WTC11 (cell line): ENCODE results near the gene POLD1. TPM values are rescaled to one million over a fixed set of nuclear protein-coding genes. Genes with fewer than 3 reads are reported as not detected.
"Not testable (repeated sequence)": the region's sequence is repeated elsewhere in the genome, so short reads cannot be mapped to it uniquely, and the experiment has no call there.

Source experiments
- ATAC-seq: fragments of 200-7000 bp; cut with Tn5 transposase; 2 replicates; pipeline ENCODE4 v1.10.0; 2021; ENCODE audit warnings: mild to moderate bottlenecking, moderate library complexity
- CTCF ChIA-PET: fragments of 300-600 bp; sonication (Branson Sonifier 250); formaldehyde crosslinking; loops from one replicate; lab custom pipeline; 2021; ENCODE audit warnings: antibody characterized with exemption; lab: Charles Lee
- POLR2A ChIA-PET: fragments of 350-600 bp; sonication (Branson Sonifier 250); formaldehyde crosslinking; loops from one replicate; lab custom pipeline; 2021; ENCODE audit warnings: antibody characterized with exemption; lab: Charles Lee
- DNase-seq: peaks from one replicate; pipeline ENCODE4 v3.0.0; 2021; ENCODE audit warnings: low spot score
- H3K27ac Mint-ChIP-seq: 2 replicates; pipeline ENCODE4 v1.8.0; 2021; ENCODE audit warnings: mixed read lengths
- H3K27me3 Mint-ChIP-seq: 2 replicates; pipeline ENCODE4 v1.8.0; 2021; ENCODE audit warnings: low read depth, mild to moderate bottlenecking, moderate library complexity, mixed read lengths
- H3K36me3 Mint-ChIP-seq: 2 replicates; pipeline ENCODE4 v1.8.0; 2021; ENCODE audit warnings: mixed read lengths
- H3K4me1 Mint-ChIP-seq: 2 replicates; pipeline ENCODE4 v1.8.0; 2022; ENCODE audit warnings: mixed read lengths
- H3K4me3 Mint-ChIP-seq: 2 replicates; pipeline ENCODE4 v1.8.0; 2021; ENCODE audit warnings: mild to moderate bottlenecking, moderate library complexity, mixed read lengths
- H3K9me3 Mint-ChIP-seq: 2 replicates; pipeline ENCODE4 v1.8.0; 2021; ENCODE audit warnings: mixed read lengths
- CBFB ChIP-seq: sonication (generic); formaldehyde crosslinking; IDR thresholded peaks from 2 replicates; pipeline ENCODE4 v1.8.1; 2022; ENCODE audit warnings: mild to moderate bottlenecking, low read depth, missing genetic modification reagents
- CTCF ChIP-seq: fragments of 200-600 bp; IDR thresholded peaks from 2 replicates; pipeline ENCODE4 v1.8.0; 2022; ENCODE audit warnings: antibody characterized with exemption
- FOXK1 ChIP-seq: sonication (generic); formaldehyde crosslinking; IDR thresholded peaks from 2 replicates; pipeline ENCODE4 v1.8.0; 2022; ENCODE audit warnings: mild to moderate bottlenecking, moderate library complexity, missing genetic modification reagents
- IRF2 ChIP-seq: sonication (generic); formaldehyde crosslinking; IDR thresholded peaks from 2 replicates; pipeline ENCODE4 v1.8.0; 2022; ENCODE audit warnings: low read depth, missing genetic modification reagents, borderline replicate concordance
- KAT7 ChIP-seq: sonication (generic); formaldehyde crosslinking; IDR thresholded peaks from 2 replicates; pipeline ENCODE4 v1.8.1; 2023; ENCODE audit warnings: missing genetic modification reagents, mild to moderate bottlenecking, borderline replicate concordance
- MLX ChIP-seq: sonication (generic); formaldehyde crosslinking; IDR thresholded peaks from 2 replicates; pipeline ENCODE4 v1.8.1; 2023; ENCODE audit warnings: mild to moderate bottlenecking, missing genetic modification reagents, moderate library complexity
- MXD4 ChIP-seq: fragments of 250-450 bp; sonication (Bioruptor Pico); IDR thresholded peaks from 2 replicates; pipeline ENCODE4 v1.8.0; 2021; ENCODE audit warnings: mild to moderate bottlenecking, moderate library complexity, borderline replicate concordance
- NFATC4 ChIP-seq: fragments of 250-450 bp; sonication (Bioruptor Pico); IDR thresholded peaks from 2 replicates; pipeline ENCODE4 v1.9.0; 2021; ENCODE audit warnings: mild to moderate bottlenecking
- NFE2L1 ChIP-seq: sonication (generic); formaldehyde crosslinking; IDR thresholded peaks from 2 replicates; pipeline ENCODE4 v1.8.1; 2023; ENCODE audit warnings: missing genetic modification reagents
- NR3C1 ChIP-seq: sonication (generic); formaldehyde crosslinking; conservative IDR thresholded peaks from 2 replicates; pipeline ENCODE4 v1.8.1; 2023; ENCODE audit warnings: low read depth, mild to moderate bottlenecking, missing genetic modification reagents
- TP53 ChIP-seq: sonication (generic); formaldehyde crosslinking; IDR thresholded peaks from 2 replicates; pipeline ENCODE4 v1.8.1; 2023; ENCODE audit warnings: mild to moderate bottlenecking, missing genetic modification reagents
- ZNF416 ChIP-seq: fragments of 250-450 bp; sonication (Bioruptor Pico); IDR thresholded peaks from 2 replicates; pipeline ENCODE4 v1.9.0; 2021; ENCODE audit warnings: mild to moderate bottlenecking, inconsistent platforms
- total RNA-seq: library from RNA; stranded (reverse); gene quantifications from 3 replicates; pipeline ENCODE4 v1.2.3, GENCODE V29; 2021
- TF ChIP-seq, protein P1 (sequence below): sonication (generic); formaldehyde crosslinking; IDR thresholded peaks from 2 replicates; pipeline ENCODE4 v1.8.1; 2022; ENCODE audit warnings: mild to moderate bottlenecking, moderate library complexity, missing genetic modification reagents
- TF ChIP-seq, protein P2 (sequence below): sonication (generic); formaldehyde crosslinking; IDR thresholded peaks from 2 replicates; pipeline ENCODE4 v1.8.1; 2023; ENCODE audit warnings: mild to moderate bottlenecking, missing genetic modification reagents
- TF ChIP-seq, protein P3 (sequence below): sonication (generic); formaldehyde crosslinking; IDR thresholded peaks from 2 replicates; pipeline ENCODE4 v1.8.0; 2023; ENCODE audit warnings: missing genetic modification reagents, mild to moderate bottlenecking, borderline replicate concordance
- TF ChIP-seq, protein P4 (sequence below): fragments of 250-450 bp; sonication (Bioruptor Pico); IDR thresholded peaks from 2 replicates; pipeline ENCODE4 v1.9.0; 2021; ENCODE audit warnings: mild to moderate bottlenecking

The POLD1 gene
- total RNA-seq, 1 experiment from 2014 or later: 163 TPM

GRCh38 chr19:50352242-50352641 is 31.9 kb upstream of the POLD1 start (continued):
- TF ChIP-seq NR3C1 (CRISPR knock-in tag) (no peak), MLX (CRISPR knock-in tag) (no peak), ZNF416 (CRISPR knock-in tag) (no peak)
- TF ChIP-seq, protein P1, sequence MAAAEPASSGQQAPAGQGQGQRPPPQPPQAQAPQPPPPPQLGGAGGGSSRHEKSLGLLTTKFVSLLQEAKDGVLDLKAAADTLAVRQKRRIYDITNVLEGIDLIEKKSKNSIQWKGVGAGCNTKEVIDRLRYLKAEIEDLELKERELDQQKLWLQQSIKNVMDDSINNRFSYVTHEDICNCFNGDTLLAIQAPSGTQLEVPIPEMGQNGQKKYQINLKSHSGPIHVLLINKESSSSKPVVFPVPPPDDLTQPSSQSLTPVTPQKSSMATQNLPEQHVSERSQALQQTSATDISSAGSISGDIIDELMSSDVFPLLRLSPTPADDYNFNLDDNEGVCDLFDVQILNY (CRISPR knock-in tag): no peak
- TF ChIP-seq, protein P2, sequence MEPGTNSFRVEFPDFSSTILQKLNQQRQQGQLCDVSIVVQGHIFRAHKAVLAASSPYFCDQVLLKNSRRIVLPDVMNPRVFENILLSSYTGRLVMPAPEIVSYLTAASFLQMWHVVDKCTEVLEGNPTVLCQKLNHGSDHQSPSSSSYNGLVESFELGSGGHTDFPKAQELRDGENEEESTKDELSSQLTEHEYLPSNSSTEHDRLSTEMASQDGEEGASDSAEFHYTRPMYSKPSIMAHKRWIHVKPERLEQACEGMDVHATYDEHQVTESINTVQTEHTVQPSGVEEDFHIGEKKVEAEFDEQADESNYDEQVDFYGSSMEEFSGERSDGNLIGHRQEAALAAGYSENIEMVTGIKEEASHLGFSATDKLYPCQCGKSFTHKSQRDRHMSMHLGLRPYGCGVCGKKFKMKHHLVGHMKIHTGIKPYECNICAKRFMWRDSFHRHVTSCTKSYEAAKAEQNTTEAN (CRISPR knock-in tag): no peak
- TF ChIP-seq, protein P3, sequence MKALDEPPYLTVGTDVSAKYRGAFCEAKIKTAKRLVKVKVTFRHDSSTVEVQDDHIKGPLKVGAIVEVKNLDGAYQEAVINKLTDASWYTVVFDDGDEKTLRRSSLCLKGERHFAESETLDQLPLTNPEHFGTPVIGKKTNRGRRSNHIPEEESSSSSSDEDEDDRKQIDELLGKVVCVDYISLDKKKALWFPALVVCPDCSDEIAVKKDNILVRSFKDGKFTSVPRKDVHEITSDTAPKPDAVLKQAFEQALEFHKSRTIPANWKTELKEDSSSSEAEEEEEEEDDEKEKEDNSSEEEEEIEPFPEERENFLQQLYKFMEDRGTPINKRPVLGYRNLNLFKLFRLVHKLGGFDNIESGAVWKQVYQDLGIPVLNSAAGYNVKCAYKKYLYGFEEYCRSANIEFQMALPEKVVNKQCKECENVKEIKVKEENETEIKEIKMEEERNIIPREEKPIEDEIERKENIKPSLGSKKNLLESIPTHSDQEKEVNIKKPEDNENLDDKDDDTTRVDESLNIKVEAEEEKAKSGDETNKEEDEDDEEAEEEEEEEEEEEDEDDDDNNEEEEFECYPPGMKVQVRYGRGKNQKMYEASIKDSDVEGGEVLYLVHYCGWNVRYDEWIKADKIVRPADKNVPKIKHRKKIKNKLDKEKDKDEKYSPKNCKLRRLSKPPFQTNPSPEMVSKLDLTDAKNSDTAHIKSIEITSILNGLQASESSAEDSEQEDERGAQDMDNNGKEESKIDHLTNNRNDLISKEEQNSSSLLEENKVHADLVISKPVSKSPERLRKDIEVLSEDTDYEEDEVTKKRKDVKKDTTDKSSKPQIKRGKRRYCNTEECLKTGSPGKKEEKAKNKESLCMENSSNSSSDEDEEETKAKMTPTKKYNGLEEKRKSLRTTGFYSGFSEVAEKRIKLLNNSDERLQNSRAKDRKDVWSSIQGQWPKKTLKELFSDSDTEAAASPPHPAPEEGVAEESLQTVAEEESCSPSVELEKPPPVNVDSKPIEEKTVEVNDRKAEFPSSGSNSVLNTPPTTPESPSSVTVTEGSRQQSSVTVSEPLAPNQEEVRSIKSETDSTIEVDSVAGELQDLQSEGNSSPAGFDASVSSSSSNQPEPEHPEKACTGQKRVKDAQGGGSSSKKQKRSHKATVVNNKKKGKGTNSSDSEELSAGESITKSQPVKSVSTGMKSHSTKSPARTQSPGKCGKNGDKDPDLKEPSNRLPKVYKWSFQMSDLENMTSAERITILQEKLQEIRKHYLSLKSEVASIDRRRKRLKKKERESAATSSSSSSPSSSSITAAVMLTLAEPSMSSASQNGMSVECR: no peak

DNA sequence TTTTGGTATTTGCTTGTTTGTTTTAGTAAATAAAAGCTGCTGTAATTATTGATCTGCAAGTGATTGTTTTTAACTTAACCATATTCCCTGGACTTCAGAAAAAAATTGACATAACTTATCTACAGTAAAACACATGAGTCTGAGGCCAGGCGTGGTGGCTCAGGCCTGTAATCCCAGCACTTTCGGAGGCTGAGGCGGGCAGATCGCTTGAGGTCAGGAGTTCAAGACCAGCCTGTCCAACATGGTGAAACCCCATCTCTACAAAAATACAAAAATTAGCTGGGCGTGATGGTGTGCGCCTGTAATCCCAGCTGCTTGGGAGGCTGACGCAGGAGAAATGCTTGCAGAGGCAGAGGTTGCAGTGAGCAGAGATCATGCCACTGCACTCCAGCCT is 30.7 kb upstream of the POLD1 start:
- DNase-seq, POLR2A ChIA-PET, H3K4me1 Mint-ChIP-seq, H3K27ac Mint-ChIP-seq, H3K36me3 Mint-ChIP-seq, H3K9me3 Mint-ChIP-seq, H3K27me3 Mint-ChIP-seq, H3K4me3 Mint-ChIP-seq, ATAC-seq: not testable (repeated sequence)
- CTCF ChIA-PET: interaction anchor here (0.9 kb wide), 1 partner anchor 133 kb away, joined by 3 read pairs; no protein-coding TSS in a partner anchor

DNA sequence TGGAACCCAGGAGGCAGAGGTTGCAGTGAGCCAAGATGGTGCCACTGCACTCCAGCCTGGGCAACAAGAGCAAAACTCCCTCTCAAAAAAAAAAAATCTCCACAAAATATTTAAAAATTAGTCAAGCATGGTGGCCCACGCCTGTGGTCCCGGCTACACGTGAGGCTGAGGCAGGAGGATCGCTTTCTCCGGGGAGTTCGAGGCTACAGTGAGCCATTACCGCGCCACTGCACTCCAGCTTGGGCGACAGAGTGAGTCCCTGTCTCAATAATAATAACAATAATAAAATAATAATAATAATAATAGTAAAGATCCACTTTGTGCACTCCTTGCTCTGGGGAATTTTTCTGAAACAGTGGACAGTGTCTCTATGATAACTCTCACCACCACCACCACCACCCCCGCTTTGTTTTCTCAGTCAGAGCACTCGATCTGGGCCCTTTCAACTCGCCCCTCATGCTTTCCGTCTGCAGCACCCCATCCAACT is 27.4 kb upstream of the POLD1 start:
- 0 out of 2 replicates have a peak, but pooled peaks cover 5% of the 10 kb centered on the region for H3K9me3 Mint-ChIP-seq
- TF ChIP-seq NFE2L1 (no peak), FOXK1 (CRISPR knock-in tag) (no peak)
- CTCF ChIA-PET: interaction anchor here (0.5 to 2.9 kb wide), 51 partner anchors 9 to 427 kb away, joined by 3 to 33 read pairs (median 5); partner anchors contain the start of genes JOSD2, KCNC3, NAPSA and NR1H2
- POLR2A ChIA-PET: interaction anchor here (1.0 kb wide), 1 partner anchor 31 kb away, joined by 7 read pairs; no protein-coding TSS in a partner anchor
- no peak for DNase-seq
- no peaks in the 10 kb centered on the region for H3K36me3 Mint-ChIP-seq
- H3K4me1 Mint-ChIP-seq: peaks cover 2% of the 10 kb centered on the region; the same call in 1 of the 2 replicates
- no peak overlapping the region for H3K4me3 Mint-ChIP-seq
- no peak for ATAC-seq
- H3K27ac Mint-ChIP-seq: no peak overlapping the region
- peaks cover 19% of the 10 kb centered on the region for H3K27me3 Mint-ChIP-seq

GRCh38 chr19:50357178-50358100 is 26.7 kb upstream of the POLD1 start:
- Mint-ChIP-seq H3K36me3 (no peaks in the 10 kb centered on the region), H3K27me3 (peaks cover 21% of the 10 kb centered on the region), H3K27ac (no peak overlapping the region), H3K4me3 (no peak overlapping the region; the same call in 1 of the 2 replicates), H3K9me3 (0 out of 2 replicates have a peak, but pooled peaks cover 5% of the 10 kb centered on the region), H3K4me1 (peaks cover 2% of the 10 kb centered on the region; the same call in 1 of the 2 replicates)
- ATAC-seq (peak; percentile 86), DNase-seq (peak; percentile 86)
- POLR2A ChIA-PET: interaction anchor here (1.0 kb wide), 1 partner anchor 32 kb away, joined by 7 read pairs; no protein-coding TSS in a partner anchor
- TF ChIP-seq, protein P4, sequence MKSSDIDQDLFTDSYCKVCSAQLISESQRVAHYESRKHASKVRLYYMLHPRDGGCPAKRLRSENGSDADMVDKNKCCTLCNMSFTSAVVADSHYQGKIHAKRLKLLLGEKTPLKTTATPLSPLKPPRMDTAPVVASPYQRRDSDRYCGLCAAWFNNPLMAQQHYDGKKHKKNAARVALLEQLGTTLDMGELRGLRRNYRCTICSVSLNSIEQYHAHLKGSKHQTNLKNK: no peak
- TF ChIP-seq TP53: no peak
- TF ChIP-seq CBFB (CRISPR knock-in tag): no peak
- TF ChIP-seq KAT7: no peak
- TF ChIP-seq NFATC4 (CRISPR knock-in tag): no peak
- TF ChIP-seq MXD4 (CRISPR knock-in tag): no peak
- TF ChIP-seq CTCF: peak; percentile 78
- no peak for TF ChIP-seq IRF2
- CTCF ChIA-PET: interaction anchor here (0.5 to 2.9 kb wide), 54 partner anchors 9 to 426 kb away, joined by 3 to 33 read pairs (median 4); partner anchors contain the start of genes GARIN5A, JOSD2, KCNC3 and NAPSA
